HUES6 (cell line): ENCODE measurements around the gene FXYD1.
"Not testable (repeated sequence)": the region's sequence is repeated elsewhere in the genome, so short reads cannot be mapped to it uniquely, and the experiment has no call there.

Experiments used
- H3K27ac ChIP-seq: 2 replicates; pipeline ENCODE4 v1.7.0; 2013; ENCODE audit warnings: low read depth, mild to moderate bottlenecking, low read length, inconsistent platforms
- H3K27me3 ChIP-seq: 2 replicates; pipeline ENCODE4 v1.6.1; 2013; ENCODE audit warnings: low read length; ENCODE audit not compliant: control insufficient read depth, insufficient read depth
- H3K36me3 ChIP-seq: 2 replicates; pipeline ENCODE4 v1.6.1; 2013; ENCODE audit warnings: low read length; ENCODE audit not compliant: control insufficient read depth, insufficient read depth
- H3K4me1 ChIP-seq: 2 replicates; pipeline ENCODE4 v1.6.1; 2013; ENCODE audit warnings: low read length; ENCODE audit not compliant: control insufficient read depth, insufficient read depth
- H3K4me3 ChIP-seq: 2 replicates; pipeline ENCODE4 v1.5.1; 2013; ENCODE audit warnings: low read depth, low read length
- H3K9ac ChIP-seq: one replicate; pipeline ENCODE4 v1.6.1; 2013; ENCODE audit warnings: mild to moderate bottlenecking, low read length
- H3K9me3 ChIP-seq: 2 replicates; pipeline ENCODE4 v1.6.1; 2013; ENCODE audit warnings: low read depth, low read length; ENCODE audit not compliant: control insufficient read depth, insufficient read depth

The FXYD1 gene

GRCh38 chr19:35099897-35100275 lies 38.7 kb upstream of the FXYD1 start:
- H3K27me3 ChIP-seq, result no peaks in the 10 kb centered on the region
- H3K9me3 ChIP-seq, result no peaks in the 10 kb centered on the region
- H3K4me1 ChIP-seq, result peaks cover 5% of the 10 kb centered on the region; the same call in 1 of the 2 replicates
- no peak overlapping the region for H3K27ac ChIP-seq
- H3K4me3 ChIP-seq, result no peak overlapping the region
- no peak overlapping the region for H3K9ac ChIP-seq
- no peaks in the 10 kb centered on the region for H3K36me3 ChIP-seq

- no peaks in the 10 kb centered on the region for H3K36me3 ChIP-seq
- H3K4me3 ChIP-seq, result no peak overlapping the region
- no peak overlapping the region for H3K9ac ChIP-seq
- H3K9me3 ChIP-seq, result peaks cover 6% of the 10 kb centered on the region; the same call in 1 of the 2 replicates
- H3K27ac ChIP-seq, result no peak overlapping the region
- H3K4me1 ChIP-seq, result peaks cover 4% of the 10 kb centered on the region; the same call in 1 of the 2 replicates
- no peaks in the 10 kb centered on the region for H3K27me3 ChIP-seq
These were observed 37.8 kb upstream of the FXYD1 start for GRCh38 chr19:35100588-35101533.

GRCh38 chr19:35101949-35102348 lies 36.7 kb upstream of the FXYD1 start:
- H3K4me3 ChIP-seq, H3K4me1 ChIP-seq, H3K27ac ChIP-seq, H3K27me3 ChIP-seq, H3K36me3 ChIP-seq, H3K9me3 ChIP-seq, H3K9ac ChIP-seq: not testable (repeated sequence)

GRCh38 chr19:35103614-35104013 lies 35.0 kb upstream of the FXYD1 start:
- not testable (repeated sequence) for H3K36me3 ChIP-seq, H3K27ac ChIP-seq, H3K4me3 ChIP-seq, H3K4me1 ChIP-seq, H3K27me3 ChIP-seq, H3K9me3 ChIP-seq, H3K9ac ChIP-seq

- Histone ChIP-seq H3K4me1 (peaks cover 3% of the 10 kb centered on the region; the same call in 1 of the 2 replicates), H3K9ac (no peak overlapping the region), H3K36me3 (no peaks in the 10 kb centered on the region), H3K27me3 (no peaks in the 10 kb centered on the region), H3K4me3 (no peak overlapping the region), H3K27ac (no peak overlapping the region), H3K9me3 (peaks cover 6% of the 10 kb centered on the region; the same call in 1 of the 2 replicates)
These were observed 34.3 kb upstream of the FXYD1 start for GRCh38 chr19:35104361-35104760.

GRCh38 chr19:35105047-35105410 lies 33.6 kb upstream of the FXYD1 start:
- Histone ChIP-seq H3K27ac (no peak overlapping the region), H3K9me3 (peaks cover 6% of the 10 kb centered on the region; the same call in 1 of the 2 replicates), H3K4me3 (no peak overlapping the region), H3K4me1 (peaks cover 3% of the 10 kb centered on the region; the same call in 1 of the 2 replicates), H3K36me3 (no peaks in the 10 kb centered on the region), H3K27me3 (no peaks in the 10 kb centered on the region), H3K9ac (no peak overlapping the region)

GRCh38 chr19:35105411-35106290 lies 33.0 kb upstream of the FXYD1 start:
- no peak overlapping the region for H3K9ac ChIP-seq
- no peak overlapping the region for H3K4me3 ChIP-seq
- peaks cover 3% of the 10 kb centered on the region; the same call in 1 of the 2 replicates for H3K4me1 ChIP-seq
- H3K9me3 ChIP-seq, result peaks cover 6% of the 10 kb centered on the region; the same call in 1 of the 2 replicates
- no peaks in the 10 kb centered on the region for H3K36me3 ChIP-seq
- H3K27ac ChIP-seq, result no peak overlapping the region
- no peaks in the 10 kb centered on the region for H3K27me3 ChIP-seq

- Histone ChIP-seq H3K4me1 (peaks cover 3% of the 10 kb centered on the region; the same call in 1 of the 2 replicates), H3K36me3 (no peaks in the 10 kb centered on the region), H3K4me3 (no peak overlapping the region), H3K27ac (no peak overlapping the region), H3K9ac (no peak overlapping the region), H3K9me3 (peaks cover 6% of the 10 kb centered on the region; the same call in 1 of the 2 replicates), H3K27me3 (no peaks in the 10 kb centered on the region)
These were observed 32.4 kb upstream of the FXYD1 start for GRCh38 chr19:35106291-35106583.

GRCh38 chr19:35106898-35107541 lies 31.6 kb upstream of the FXYD1 start:
- Histone ChIP-seq H3K4me1 (peaks cover 3% of the 10 kb centered on the region; the same call in 1 of the 2 replicates), H3K36me3 (no peaks in the 10 kb centered on the region), H3K27me3 (no peaks in the 10 kb centered on the region), H3K9me3 (peaks cover 6% of the 10 kb centered on the region; the same call in 1 of the 2 replicates), H3K4me3 (no peak overlapping the region), H3K27ac (no peak overlapping the region), H3K9ac (no peak overlapping the region)

- Histone ChIP-seq H3K27ac (no peak overlapping the region), H3K4me1 (peaks cover 3% of the 10 kb centered on the region; the same call in 1 of the 2 replicates), H3K4me3 (no peak overlapping the region), H3K27me3 (no peaks in the 10 kb centered on the region), H3K9ac (no peak overlapping the region), H3K36me3 (no peaks in the 10 kb centered on the region), H3K9me3 (peaks cover 6% of the 10 kb centered on the region; the same call in 1 of the 2 replicates)
These were observed 31.1 kb upstream of the FXYD1 start for GRCh38 chr19:35107545-35107944.
